NB4 (cell line): Measurements from ENCODE around the gene DIO2.

Experiments used
- CTCF ChIP-seq: IDR thresholded peaks from one replicate; pipeline ENCODE4 v1.5.1; 2012; ENCODE audit warnings: low read depth, low read length
- MYC ChIP-seq: IDR thresholded peaks from 2 replicates; pipeline ENCODE4 v1.6.1; 2011; ENCODE audit warnings: low read depth, low read length
- POLR2A ChIP-seq: IDR thresholded peaks from 2 replicates; pipeline ENCODE4 v1.6.1; 2011; ENCODE audit warnings: mild to moderate bottlenecking; ENCODE audit not compliant: insufficient read length; ENCODE audit errors: extremely low read depth

GRCh38 chr14:80186301-80186800 lies 25.0 kb downstream of the DIO2 start:
- TF ChIP-seq CTCF (no peak), POLR2A (no peak), MYC (no peak)
